K562 (cell line): ENCODE data around the gene PLIN5. TPM values are rescaled to one million over a fixed set of nuclear protein-coding genes. Genes with fewer than 3 reads are reported as not detected.

Experiments used
- MGA ChIP-seq: fragments of 450-650 bp; IDR thresholded peaks from 2 replicates; pipeline ENCODE4 v1.6.1; 2016; ENCODE audit warnings: mild to moderate bottlenecking, moderate library complexity
- RCOR1 ChIP-seq, 2 experiments: IDR thresholded peaks; 2 replicates each; pipeline ENCODE4 v1.6.1; 2012; ENCODE audit warnings: low read depth in 2 of 2, low read length in 2 of 2, borderline replicate concordance in 1 of 2, improper control_type of control experiment in 1 of 2
- REST ChIP-seq, 2 experiments: fragments of 450-650 bp; formaldehyde crosslinking in 1 of 2; IDR thresholded peaks; 2 replicates each; pipeline versions ENCODE4 v1.4.0 to v1.6.1; 2014 to 2020; ENCODE audit warnings: mild to moderate bottlenecking in 2 of 2, borderline replicate concordance in 1 of 2, low read depth in 1 of 2
- TGIF2 ChIP-seq: sonication (generic); formaldehyde crosslinking; IDR thresholded peaks from 2 replicates; pipeline ENCODE4 v1.8.1; 2022; ENCODE audit warnings: mild to moderate bottlenecking, missing genetic modification reagents, moderate library complexity
- polyA plus RNA-seq, 8 experiments: library from polyadenylated mRNA; depleted of rRNA in 4 of 8; stranded (reverse) in 5 of 8; unstranded in 3 of 8; fragments of >200 nt; fragmentation: Nextera tagmentation in 2 of 8; fragmentation: Illumina TruSeq in 1 of 8; extraction: Ambion mirVana in 2 of 8; extraction: Trizol in 1 of 8; gene quantifications; 2 replicates each; pipeline versions ENCODE4 v1.2.1 to v1.2.3, GENCODE V29; 2011 to 2014; ENCODE audit warnings: inconsistent platforms in 1 of 8, missing spikeins in 1 of 8
- total RNA-seq, 7 experiments: library from RNA; depleted of rRNA in 6 of 7; stranded (reverse); fragments of >200 nt in 6 of 7; fragmentation: Illumina TruSeq in 2 of 7; extraction: Trizol in 2 of 7; gene quantifications; 2 replicates each; pipeline versions ENCODE4 v1.2.1 to v1.2.3, GENCODE V29; 2011 to 2021; ENCODE audit warnings: low replicate concordance in 1 of 7

Gene PLIN5
- total and polyA plus RNA-seq, 9 of the 15 experiments (the other 6 are each of a cell fraction or from before 2014, with no cell fraction given) = 0.04 to 1.3 (median 0.50) TPM

- peak; percentile 29; the same call in 1 of the 2 replicates for TF ChIP-seq REST (IDR thresholded peaks at IDR 0.05; ENCODE audit: borderline replicate concordance)
- TF ChIP-seq REST (CRISPR knock-in tag; IDR thresholded peaks at IDR 0.05; ENCODE audit: low read depth) = no peak
- no peak for TF ChIP-seq TGIF2 (CRISPR knock-in tag)
- no peak for TF ChIP-seq MGA
- TF ChIP-seq RCOR1 (IDR thresholded peaks at IDR 0.05; ENCODE audit: borderline replicate concordance in 1 of 2, low read depth in 2 of 2, low read length in 2 of 2) = peak; percentile 66 to 90; a peak in 3 of 4 replicates
Observed at GRCh38 chr19:4524808-4525562, 10.0 kb downstream of the PLIN5 start (continued).
